ENCODE results near the gene BMP10.
"Not testable (repeated sequence)": the region's sequence is repeated elsewhere in the genome, so short reads cannot be mapped to it uniquely, and the experiment has no call there.

The BMP10 gene, protein sequence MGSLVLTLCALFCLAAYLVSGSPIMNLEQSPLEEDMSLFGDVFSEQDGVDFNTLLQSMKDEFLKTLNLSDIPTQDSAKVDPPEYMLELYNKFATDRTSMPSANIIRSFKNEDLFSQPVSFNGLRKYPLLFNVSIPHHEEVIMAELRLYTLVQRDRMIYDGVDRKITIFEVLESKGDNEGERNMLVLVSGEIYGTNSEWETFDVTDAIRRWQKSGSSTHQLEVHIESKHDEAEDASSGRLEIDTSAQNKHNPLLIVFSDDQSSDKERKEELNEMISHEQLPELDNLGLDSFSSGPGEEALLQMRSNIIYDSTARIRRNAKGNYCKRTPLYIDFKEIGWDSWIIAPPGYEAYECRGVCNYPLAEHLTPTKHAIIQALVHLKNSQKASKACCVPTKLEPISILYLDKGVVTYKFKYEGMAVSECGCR

DNA sequence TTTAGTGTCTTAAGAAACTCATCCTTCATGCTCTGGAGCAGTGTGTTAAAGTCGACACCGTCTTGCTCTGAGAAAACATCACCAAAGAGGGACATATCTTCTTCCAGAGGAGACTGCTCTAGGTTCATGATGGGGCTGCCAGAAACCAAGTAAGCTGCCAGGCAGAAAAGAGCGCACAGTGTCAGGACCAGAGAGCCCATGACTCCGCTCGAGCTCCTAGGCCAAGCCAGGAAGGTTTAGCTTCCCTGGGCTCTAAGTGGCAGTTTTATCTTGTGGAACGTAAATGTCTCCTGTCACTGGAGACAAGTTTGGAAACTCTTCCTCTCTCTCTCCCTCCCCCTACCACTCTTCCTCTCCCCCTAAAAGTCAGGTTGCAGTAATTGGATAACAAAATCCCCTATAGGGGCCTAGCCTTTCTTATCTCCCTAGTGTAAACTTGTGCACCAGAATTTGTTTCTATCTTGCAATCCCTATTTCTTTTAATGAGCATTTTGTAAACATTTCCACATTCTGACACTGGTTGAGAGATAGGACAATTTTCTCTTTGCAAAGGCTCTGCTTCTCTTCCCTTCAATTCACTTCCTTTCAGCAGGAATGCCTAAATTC is at the start of gene BMP10:
Gene BMP10, minus strand, starts transcription at position 239 of the 606 bp plus-strand sequence. Its CDS starts 39 bp downstream, at position 200.
- DNase-seq: peak; percentile 22

DNA sequence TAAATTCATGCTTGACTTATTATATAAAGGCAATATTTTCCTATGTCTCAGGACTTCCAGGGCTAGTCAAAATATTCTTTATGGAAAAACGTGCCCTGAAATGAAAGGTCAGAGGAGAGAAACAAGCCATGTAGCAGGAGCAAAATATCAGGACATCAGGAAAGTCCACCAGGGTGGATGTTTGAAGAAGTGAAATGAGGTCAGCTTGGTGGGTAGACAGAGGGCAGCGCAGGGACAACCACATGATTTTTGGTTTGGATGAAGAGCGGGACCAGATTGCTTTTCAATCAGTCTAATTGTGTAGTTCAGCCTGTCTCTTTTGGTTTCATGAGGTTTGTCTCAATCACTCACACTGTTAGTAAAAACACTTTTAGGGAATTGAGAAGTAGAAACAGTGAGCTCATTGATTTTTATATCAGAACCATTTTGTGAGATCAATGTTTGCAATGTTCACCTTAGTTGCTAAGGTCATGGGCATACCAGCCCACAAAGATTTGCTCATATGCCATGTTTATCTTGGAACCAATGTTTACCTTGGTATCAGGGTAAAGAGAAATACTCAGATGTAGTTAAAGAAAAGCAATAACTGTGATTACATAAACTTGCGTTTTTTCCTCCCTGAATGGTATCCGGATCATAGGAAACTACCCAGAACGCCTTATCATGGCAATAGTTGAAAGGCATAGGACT is 49.4 kb upstream of the BMP10 start:
- no peak for DNase-seq

DNA sequence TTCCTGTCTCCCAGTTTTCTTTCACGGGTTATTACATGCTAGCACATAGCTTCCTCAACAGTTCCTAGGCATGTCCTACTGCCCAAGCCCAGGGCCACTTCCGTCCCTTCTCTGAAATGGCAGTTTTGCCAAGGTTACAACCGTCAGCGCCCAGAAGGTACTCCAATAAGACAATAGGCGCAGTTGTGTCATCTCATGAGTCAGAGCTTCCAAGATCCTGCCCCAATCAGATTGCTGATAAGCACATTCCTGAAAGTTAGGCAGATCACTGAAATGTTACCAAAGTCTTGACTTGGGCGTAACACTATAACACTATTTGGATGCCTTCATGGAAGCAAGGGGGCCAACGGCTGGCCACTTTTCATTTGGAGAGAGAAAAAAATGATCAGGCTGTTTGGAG is 47.3 kb upstream of the BMP10 start:
- no peak for DNase-seq

DNA sequence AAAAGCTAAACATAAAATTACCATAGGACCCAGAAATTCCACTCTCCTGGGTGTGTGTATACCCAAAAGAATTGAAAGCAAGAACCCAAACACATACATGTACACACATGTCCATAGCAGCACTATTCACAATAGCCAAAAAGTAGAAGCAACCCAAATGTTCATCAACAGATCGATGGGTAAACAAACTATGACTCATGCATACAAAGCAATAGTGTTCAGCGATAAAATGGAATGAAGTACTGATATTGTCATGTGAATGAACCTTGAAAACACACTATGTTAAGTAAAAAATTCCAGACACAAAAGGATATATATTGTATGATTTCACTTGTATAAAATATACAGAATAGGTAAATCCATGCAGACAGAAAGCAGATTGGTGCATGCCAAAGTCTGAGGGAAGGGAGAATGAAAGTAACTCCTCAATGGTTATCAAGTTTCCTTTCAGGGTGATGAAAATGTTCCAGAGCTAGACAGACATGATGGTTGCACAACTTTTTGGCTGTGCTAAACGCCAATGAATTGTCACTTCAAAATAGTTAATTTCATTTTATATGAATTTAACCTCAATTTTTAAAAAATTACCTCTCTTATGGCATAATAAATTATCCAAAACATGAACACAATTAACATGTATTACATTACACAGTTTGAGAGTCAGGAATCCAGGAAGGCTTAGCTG is 46.0 kb upstream of the BMP10 start:
- no peak for DNase-seq

DNA sequence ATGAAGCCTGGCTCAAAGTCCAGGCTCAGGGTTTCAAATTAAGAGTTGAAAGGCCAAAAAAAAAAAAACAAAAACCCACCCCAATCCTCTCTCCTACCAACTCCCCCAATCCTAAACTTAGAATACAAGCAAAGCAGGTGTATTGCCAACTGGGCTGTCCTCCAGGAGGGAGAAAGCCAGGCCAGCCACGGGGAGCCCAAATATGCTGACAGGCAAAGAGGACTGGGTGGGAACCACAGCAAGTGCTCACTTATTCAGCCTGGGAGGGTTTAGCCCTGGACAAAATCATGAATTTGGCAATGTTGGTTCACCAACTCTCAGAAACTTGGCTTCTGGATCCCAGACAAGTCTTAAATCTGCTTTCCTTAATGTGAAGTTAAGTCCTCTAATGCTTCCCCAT is 45.0 kb upstream of the BMP10 start:
- DNase-seq: no peak

DNA sequence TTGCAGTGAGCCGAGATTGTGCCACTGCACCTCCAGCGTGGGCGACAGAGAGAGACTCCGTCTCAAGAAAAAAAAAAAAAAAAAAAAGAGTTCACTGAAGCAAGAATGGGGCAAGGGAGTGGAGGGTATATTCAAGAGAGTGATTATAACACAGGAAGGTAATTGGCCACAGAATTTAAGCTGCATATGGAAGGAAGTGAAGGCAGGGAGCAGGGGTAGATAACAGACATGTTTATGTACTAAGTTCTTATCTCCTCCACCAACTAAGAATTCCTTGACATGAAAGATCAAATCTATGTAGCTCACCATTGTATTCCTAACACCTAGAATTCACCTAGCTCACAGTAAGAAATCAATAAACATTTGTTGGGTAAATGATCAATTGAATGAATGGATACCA is 44.2 kb upstream of the BMP10 start:
- no peak for DNase-seq

DNA sequence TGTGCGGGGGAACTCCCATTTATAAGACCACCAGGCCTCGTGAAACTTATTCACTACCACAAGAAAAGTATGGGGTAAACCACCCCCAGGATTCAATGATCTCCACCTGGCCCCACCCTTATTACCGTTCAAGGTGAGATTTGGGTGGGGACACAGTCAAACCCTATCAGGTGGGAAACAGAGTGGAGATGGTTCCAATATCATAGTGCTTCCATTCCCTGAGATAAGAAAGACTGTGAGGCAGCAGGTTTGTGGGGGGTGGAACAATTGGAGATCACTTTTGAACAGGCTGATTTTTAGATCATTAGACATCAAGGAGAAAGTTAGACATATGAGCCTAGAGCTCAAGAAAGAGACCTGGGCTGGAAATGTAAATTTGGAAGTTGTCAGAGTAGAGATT is 42.2 kb upstream of the BMP10 start:
- no peak for DNase-seq

DNA sequence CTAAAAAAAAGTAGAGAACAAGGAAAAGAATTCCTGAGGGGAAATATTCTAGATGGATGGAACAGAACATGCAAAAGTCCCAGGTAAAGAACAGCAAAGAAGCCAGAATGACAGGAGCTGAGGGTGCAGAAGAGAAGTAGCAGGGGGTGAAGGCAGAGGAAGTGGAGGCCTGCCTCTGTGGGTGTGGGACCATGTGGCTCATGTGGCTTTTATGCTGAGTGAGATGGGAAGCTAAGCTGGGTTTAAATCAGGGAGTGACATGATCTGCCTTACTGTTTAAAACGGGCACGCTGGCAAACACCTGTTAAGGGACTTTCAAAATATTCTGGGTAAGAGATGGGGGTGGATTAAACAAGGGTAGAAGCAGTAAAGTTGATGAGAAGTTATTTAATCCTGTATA is 41.5 kb upstream of the BMP10 start:
- DNase-seq: peak; percentile 37

DNA sequence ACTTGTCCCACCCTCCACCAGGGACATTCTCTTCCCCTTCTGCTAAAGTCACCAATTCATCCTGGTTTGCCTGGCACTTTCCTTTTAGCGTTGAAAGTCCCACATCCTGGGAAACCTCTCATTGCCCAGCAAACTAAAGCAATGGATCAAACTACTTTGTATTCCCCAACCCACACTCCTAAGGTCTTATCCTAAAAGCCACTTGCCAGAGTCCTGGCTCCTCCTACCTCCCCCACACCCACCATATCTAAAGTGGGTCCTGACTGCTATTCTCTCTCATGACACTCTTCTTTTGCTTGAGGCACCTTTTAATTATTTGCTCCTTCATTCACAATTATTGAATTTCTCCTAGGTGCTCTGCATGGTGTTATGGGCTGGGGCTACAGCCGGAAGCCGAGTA is 40.9 kb upstream of the BMP10 start:
- no peak for DNase-seq

DNA sequence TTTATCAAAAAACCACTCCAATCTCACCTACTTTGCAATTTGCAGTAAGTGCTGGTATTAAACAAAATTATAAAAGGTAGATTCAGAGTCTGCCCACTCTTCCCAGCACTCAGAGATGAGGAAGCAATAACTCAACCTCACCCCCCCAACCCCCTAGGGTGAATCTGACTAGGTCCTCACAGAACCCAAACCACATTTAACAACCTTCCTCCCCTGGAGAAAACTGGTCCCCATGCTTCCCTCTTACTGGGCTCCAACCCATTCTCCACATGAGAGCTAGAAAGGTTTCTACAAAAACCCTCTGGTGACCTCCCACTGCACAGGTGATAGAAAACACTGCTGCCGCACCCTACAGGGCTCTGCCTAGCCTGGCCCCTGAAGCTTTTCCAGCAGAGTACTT is 40.5 kb upstream of the BMP10 start:
- no peak for DNase-seq

DNA sequence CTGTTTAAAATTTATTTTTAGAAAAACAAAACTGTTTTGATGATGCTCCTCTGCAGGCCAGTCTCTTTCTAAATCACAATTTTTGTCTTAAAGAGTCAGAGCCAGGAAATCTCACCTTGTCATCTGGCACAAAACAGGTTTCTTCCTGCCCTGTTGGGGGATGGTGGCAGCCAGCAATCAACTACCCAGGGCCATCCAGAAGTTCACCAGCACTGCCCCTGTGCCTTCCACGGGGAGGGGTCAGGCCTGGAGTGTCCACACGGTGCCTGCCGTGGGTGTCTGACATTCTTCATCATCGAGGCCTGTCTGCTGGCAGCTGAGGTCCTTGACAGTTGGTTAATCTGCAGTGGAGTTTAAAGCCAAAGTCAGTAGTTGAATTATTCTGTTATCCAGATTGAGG is 40.0 kb upstream of the BMP10 start:
- DNase-seq: peak; percentile 23

DNA sequence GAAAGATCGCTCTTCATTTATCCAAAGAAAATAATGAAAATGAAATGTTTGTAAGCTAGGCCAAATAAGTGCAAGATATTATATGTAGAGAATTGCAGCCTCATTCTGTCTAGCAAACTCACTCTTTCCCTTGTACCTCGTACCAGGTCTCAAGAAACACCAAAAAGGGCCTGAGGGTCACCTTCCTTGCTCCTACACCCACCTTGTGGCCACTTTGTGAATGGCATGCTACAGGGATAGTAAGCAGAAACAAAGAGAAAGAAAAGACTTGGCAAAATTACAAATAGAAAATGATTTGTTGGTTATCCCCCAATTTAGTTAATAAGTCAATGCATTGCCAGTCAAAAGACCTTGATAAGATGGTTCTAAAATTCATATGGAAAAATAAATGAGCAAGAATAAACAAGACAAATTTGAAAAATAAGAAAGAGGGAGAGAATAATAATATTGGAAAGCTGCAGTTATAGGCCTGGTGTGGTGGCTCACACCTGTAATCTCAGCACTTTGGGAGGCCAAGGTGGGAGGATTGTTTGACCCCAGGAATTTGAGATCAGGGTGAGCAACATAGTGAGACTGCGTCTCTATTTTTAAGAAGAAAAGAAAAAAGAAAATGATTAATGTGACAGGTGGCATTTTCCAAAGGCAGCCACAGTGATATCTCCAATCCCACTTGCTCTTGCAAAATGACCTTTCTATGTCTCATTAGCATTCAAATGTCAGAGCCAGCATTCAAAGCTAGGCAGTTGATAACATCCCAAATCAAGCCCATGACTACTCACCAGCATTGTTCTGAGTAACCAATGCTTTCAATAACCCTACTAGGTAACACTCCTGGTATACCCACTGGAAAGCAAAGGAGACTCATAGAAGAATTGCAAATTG is 38.8 kb upstream of the BMP10 start:
- peak; percentile 86 for DNase-seq

DNA sequence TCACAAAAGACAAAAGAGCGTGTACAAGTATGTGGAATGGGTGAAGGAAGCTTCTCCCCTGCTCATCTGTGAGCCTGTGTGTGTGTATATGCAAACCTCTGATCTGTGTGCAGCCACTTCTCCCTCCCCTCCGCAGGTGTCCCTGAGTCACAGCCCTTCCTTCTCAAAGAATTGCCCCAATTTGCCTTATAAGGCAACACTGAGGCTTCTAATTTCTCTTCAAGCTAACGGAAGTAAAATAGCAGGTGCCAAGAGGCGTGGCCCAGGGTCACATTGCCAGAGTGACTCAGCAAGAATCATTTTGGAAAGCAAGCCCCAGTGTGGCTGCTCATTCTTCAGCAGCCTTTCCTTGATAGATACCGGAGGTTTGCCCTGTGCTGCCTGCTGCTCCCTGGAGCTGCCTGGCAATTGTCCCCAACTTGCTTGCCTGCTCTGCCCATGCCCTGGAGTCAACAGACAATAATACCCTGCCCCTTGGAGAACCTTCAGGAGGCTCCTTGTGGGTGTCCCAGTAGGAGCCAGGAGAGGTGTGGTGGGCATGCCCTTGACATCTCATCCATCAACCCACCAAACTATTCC is 37.3 kb upstream of the BMP10 start:
- no peak for DNase-seq

DNA sequence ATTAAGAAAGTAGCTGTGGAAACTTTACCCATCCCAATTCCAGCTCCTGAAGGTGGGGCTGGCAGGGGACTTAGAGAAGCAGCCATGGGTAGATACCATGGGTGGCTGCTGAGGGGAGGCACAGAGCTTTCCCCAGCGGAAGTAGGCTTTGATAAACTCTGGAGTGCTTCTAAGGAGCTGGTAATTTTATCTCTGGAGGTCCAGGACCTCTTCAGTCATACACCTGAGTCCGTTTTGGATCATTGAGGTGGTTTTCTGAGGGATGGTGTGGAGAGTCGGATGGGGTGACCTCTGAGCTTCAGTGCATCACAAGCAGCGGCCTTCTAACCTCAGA is 36.7 kb upstream of the BMP10 start:
- DNase-seq: no peak

DNA sequence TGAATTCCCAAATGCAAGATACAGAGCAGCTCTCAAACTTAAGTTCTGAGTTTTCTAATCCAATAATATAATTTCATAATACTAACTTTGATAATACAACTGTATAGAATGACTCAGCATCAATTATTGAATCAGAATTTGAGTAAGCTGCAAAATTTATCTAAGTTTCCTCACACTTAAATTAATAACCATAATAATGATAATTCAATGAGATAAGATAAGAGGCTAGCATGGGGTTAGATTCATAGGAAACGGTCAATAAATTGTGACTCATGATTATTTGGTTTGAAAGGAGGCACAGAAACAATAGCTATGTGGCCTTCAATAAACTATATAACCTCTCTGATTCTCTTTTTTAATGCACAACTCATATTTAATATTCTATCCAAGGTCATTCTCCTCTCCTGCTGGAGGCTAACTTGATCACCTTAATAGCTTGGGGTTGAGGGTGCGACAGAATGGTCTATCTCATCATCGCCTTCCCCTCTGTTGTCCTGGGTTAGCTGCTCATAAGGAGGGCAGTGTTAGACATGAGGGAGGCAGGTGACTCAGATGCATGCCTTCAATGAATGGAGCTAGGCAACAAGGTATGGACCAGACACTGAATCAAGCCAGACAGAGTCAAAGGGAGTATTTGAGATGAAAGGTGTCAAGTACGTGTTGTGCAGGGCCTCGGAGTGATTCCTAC is 36.2 kb upstream of the BMP10 start:
- no peak for DNase-seq

DNA sequence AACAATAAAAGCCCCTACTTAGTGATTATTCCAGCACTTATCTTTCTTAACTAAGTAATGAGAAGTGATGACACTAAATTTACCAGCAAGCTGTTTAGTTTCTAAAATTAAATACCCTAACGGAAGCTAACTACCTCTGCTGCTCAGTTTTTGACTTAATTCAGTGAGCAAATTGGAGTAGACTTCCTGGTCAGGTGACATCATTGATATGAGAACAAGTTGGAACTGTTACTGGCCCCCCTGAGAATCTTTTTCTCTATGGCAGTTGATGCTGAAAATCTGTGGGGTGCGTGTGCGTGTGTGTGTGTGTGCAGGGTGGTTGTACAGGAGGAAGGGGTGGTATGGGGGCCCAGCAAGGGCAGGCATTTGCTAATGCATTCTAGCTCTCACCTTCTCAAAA is 35.5 kb upstream of the BMP10 start:
- no peak for DNase-seq

DNA sequence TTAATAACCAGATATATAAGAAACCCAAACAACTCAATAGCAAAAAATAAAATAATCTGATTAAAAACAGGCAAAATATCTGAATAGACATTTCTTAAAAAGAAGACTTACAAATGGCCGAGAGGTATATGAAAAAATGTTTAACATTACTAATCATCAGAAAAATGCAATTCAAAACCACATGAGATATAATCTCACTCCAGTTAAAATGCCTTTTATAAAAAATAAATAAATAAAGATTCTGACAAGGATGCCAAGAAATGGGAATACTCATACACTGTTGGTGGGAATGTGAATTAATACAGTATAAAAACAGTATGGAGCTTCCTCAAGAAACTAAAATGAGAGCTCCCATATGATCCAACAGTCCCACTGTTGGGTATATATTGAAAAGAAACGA is 33.9 kb upstream of the BMP10 start:
- no peak for DNase-seq

DNA sequence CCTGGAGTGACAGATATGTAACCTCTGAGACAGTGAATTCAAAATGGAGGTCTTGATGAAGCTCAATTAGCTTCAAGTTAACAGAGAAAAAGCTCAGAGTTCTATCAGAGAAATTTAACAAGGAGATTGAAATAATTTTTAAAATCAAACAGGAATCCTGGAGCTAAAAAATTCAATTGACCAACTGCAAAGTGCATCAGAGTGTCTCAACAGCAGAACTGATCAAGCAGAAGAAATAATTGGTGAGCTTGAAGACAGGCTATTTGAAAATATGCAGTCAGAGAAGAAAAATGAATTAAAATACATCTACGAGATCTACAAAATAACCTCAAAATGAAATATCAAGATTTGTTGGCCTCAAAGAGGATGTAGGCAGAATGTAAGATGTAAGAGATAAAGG is 30.4 kb upstream of the BMP10 start:
- no peak for DNase-seq

DNA sequence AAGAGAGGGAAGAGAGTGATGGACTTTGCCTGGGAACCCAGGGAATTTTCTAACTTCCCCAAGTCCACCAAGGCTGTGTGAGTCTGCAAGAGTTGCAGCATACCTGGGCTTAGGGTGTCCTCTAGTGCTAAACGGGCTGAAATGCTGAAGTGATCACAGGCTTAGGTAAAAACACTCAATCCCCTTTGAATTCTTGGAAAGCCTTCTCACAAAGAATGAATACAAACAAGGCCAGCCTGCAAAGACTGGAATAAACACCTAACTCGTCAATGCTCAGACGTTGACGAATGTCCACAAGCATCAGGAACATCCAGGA is 30.0 kb upstream of the BMP10 start:
- peak; percentile 4 for DNase-seq

DNA sequence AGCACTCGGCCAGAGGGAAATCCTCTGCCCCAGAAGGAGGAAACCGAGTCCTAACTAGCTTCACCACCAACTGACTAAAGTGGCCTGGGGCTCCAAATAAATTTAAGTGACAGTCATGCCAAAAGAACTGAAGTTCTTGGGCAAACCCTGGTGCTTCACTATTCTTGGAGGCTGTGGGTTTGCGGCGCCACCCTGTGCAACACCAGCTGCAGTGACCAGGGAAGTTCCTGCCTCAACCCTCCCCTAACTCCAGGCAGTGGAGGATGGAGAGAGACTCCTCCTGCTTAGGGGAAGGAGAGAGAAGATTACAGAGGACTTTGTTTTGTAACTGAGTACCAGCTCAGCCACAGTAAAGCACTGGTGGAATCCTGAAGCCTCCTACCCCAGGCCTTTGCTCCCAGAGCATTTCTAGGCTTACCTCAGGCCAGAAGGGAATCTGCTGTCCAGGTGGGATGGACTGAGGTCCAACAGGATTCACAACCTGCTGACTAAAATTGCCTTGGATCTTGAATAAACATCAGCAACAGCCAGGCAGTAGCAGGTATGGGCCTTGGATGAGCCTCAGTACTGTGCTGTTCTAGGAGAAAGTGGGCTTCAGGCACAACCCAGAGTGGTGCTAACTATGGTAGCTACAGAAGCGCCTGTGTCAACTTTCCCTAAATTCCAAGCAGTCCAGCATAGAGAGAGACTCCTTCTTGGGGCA is 29.4 kb upstream of the BMP10 start:
- no peak for DNase-seq

DNA sequence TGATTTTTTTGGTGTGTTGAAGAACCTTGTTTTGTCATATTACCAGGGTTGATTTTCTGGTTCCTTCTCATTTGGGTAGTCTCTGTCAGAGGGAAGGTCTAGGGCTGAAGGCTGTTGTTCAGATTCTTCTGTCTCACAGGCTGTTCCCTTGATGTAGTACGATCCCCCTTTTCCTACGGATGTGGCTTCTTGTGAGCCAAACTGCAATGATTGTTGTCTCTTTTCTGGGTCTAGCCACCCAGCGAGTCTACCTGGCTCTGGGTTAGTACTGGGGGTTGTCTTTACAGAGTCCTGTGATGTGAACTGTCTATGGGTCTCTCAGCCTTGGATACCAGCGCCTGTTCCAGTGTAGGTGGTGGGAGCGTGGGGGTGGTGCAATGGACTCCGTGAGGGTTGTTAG is 24.8 kb upstream of the BMP10 start:
- DNase-seq: not testable (repeated sequence)

Data from NCI-H82 (cell line).